H54 (cell line): ENCODE data around the gene FNDC11.

Experiments
- DNase-seq: peaks from one replicate; pipeline ENCODE4 v3.0.0; 2011; ENCODE audit warnings: low spot score, mixed read lengths; ENCODE audit not compliant: insufficient read length
- FAIRE-seq: peaks from 3 replicates; lab custom pipeline; 2011; peaks lifted over from hg19 to GRCh38; lab: Jason Lieb, UNC
- POLR2A ChIP-seq: IDR thresholded peaks from 2 replicates; pipeline ENCODE4 v1.6.1; 2011; ENCODE audit warnings: low read depth, mild to moderate bottlenecking, low read length

FNDC11 gene

GRCh38 chr20:63541371-63541770 is 12.6 kb upstream of the FNDC11 start:
- DNase-seq (no peak), FAIRE-seq (no peak)
- TF ChIP-seq POLR2A: no peak

- FAIRE-seq: no peak
- TF ChIP-seq POLR2A: no peak
- DNase-seq: no peak
Observed at GRCh38 chr20:63542031-63542559, 11.9 kb upstream of the FNDC11 start.

GRCh38 chr20:63542696-63543095 is 11.3 kb upstream of the FNDC11 start:
- no peak for TF ChIP-seq POLR2A
- no peak for FAIRE-seq
- DNase-seq: no peak

- no peak for TF ChIP-seq POLR2A
- DNase-seq (no peak), FAIRE-seq (no peak)
Observed at GRCh38 chr20:63543131-63543530, 10.8 kb upstream of the FNDC11 start.

- DNase-seq (no peak), FAIRE-seq (no peak)
- TF ChIP-seq POLR2A: no peak
Observed at GRCh38 chr20:63543733-63544132, 10.2 kb upstream of the FNDC11 start.

- no peak for DNase-seq
- TF ChIP-seq POLR2A: no peak
Observed at GRCh38 chr20:63544241-63544957, 9.6 kb upstream of the FNDC11 start.

GRCh38 chr20:63544958-63545516 is 8.9 kb upstream of the FNDC11 start:
- TF ChIP-seq POLR2A: no peak
- peak; percentile 50 for FAIRE-seq

More at GRCh38 chr20:63544241-63544957, 9.6 kb upstream of the FNDC11 start:
- FAIRE-seq: no peak

GRCh38 chr20:63545814-63546213 is 8.1 kb upstream of the FNDC11 start:
- FAIRE-seq (no peak), DNase-seq (no peak)
- TF ChIP-seq POLR2A: no peak

More at GRCh38 chr20:63544958-63545516, 8.9 kb upstream of the FNDC11 start:
- DNase-seq: peak; percentile 99

GRCh38 chr20:63546256-63546955 is 7.6 kb upstream of the FNDC11 start:
- no peak for DNase-seq
- FAIRE-seq: no peak
- no peak for TF ChIP-seq POLR2A

GRCh38 chr20:63546956-63547724 is 6.8 kb upstream of the FNDC11 start:
- FAIRE-seq: no peak
- no peak for TF ChIP-seq POLR2A
- no peak for DNase-seq

- no peak for TF ChIP-seq POLR2A
Observed at GRCh38 chr20:63547725-63548480, 6.1 kb upstream of the FNDC11 start, which contains the start of gene SRMS. SRMS (minus strand) TSS chr20:63547749; CDS start chr20:63547463, 286 bp downstream.

GRCh38 chr20:63548542-63548941 is 5.4 kb upstream of the FNDC11 start:
- TF ChIP-seq POLR2A: no peak
- no peak for FAIRE-seq
- no peak for DNase-seq

More at GRCh38 chr20:63547725-63548480, 6.1 kb upstream of the FNDC11 start, which contains the start of gene SRMS:
- DNase-seq (peak; percentile 84), FAIRE-seq (no peak)
